ENCODE measurements around the gene GATB.

Gene GATB

DNA sequence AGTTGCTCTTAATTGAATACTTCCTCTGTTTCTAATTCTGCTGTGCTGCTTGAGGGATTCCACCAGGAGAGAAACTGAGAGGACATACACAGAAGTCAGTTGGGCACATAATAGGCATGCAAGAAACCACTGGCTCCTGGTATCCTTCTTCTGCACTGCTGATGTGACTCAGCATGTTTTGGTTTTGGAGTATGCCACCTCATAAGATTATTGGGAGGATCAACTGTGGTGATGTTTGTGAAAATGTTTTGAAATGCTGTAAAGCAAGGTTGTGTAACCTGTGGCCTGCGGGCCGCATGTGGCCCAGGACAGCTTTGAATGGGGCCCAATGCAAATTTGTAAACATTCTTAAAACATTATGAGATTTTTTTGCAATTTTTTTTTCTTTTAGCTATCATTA lies 119.6 kb downstream of the GATB start:
- DNase-seq = no peak

DNA sequence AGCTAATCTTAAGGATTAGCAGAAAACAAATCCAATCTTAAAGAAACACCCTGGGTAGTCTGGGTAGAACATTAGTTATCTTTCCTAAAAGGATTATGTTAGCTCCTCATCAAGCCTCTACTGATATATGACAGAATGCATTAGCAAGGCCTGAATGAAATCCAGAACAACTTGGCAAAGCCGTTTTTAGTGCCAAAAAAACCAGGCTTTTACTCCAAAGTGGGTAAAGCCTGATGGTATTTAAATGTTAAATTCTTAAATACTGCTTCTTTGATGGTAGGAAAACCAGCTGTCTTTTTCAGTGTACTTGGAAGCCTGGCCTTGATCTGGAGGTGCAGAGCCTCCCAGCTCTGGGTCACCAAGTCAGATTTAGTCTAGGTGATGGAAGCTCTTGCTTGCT lies 120.4 kb downstream of the GATB start:
- no peak for DNase-seq

DNA sequence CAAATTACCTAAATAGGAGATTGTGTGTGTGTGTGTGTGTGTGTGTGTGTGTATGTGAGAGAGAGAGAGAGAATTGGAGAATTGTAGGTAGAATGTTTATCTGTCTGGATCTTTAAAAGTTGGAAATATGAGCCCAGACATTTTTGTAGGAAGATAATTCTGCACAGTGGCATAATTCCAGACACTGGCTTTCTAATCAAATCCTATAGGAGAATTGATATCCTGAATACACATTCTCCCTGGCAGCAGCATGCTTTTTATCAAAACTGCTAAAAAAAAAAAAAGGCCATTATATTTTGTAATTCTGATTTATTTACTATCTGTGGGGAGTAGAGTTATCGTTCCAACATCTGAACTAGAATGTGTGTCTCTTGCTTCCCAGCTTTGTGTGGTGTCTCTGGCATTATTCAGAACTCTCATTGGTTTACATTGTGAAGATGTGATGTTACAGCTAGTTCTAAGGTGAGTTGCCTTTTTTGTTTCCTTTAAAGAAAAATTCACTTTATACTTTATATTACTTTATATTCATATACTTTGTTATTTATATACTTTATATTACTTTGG lies 122.4 kb downstream of the GATB start:
- no peak for DNase-seq

DNA sequence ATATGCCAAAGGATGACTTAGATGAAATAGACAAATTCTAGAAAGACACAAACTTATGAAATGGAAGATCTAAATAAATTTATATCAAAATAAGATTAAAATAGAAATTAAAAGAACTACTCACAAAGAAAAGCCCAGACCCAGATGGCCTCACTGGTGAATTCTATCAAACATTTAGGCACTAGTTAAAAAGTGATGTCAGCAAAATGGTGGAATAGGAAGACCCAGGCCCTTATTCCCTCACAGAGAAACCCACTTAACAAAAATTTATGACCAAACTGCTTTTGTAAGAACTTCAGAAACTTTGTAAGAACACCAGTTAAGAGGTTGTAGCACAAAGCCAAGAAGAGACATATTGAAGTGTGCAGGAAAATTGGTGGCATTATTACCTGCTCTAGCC lies 129.5 kb downstream of the GATB start:
- DNase-seq = no peak

DNA sequence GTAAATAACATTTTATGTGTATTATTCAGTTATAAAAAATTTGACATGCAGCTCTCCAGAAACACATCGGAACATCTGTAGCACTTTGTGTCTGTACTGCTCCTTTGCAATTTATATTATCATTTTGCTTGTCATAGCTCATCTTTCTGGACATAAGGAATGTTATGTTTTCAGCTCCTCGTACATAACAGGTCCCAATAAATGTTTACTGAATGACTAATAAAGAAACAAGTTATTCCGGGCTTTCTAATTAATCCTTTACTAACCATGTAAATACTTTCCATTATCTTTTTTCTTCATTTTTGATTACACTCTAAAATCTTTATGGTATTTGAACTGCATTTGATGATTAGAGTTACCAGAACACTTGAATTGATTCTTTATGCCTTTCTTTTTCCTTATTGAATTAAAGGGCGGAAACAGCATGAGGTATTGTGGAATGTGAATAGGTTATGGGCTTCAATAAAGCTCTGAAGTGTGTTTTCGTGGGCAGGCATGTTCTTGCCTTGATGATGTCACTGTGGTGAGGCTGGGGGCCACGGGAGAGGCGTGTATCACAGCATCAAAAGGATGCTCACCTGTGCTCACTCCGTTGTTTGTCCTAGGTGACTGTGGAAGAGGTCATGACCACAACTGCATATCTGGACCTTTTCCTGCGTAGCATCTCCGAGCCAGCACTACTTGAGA lies 131.6 kb downstream of the GATB start:
- no peak for DNase-seq

DNA sequence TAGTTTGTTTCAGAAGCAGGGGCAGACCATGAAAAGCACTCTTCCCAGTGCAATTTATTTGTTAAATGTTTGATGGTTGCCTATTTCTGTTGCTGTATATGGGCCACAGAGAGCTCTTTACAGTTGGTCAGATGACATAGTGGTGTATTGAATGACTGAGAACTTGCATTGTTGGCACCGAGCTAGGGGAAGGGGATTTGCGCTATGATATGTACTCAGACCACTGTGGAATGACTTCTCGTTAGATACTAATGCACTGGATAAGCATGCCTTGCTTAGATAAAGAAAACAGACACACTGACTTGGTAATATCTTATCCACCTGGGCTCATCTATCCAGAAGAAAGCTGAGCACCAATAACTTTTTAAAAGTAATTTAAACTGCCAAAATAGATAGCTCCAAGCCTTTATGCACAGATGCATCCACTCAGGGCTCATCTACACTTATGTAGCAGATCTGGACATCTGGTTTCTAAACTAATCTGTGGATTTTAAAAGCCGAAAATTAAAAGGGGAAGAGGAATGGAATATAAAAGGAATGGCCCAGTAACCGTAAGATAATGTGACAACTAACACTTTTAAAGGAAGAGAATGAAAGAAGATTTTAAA lies 132.7 kb downstream of the GATB start:
- no peak for DNase-seq

DNA sequence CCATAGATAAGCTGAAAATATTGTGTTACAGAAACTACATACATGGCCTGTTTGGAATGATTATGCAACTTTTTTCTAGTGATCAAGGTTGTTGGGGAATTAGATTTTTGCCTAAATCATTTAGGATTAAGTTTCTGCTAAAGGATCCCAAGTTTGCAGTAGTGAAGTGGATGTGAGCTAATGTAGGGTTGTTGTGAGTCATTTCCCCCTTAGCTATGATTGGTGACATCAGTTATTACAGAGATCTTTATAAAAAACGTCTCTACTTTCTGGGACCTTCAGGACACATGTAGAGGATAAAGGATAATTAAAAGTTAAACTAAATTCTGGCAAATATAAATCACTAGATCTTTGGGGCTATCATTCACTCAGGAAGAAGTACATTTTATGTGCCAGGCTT lies 133.3 kb downstream of the GATB start:
- DNase-seq = no peak

DNA sequence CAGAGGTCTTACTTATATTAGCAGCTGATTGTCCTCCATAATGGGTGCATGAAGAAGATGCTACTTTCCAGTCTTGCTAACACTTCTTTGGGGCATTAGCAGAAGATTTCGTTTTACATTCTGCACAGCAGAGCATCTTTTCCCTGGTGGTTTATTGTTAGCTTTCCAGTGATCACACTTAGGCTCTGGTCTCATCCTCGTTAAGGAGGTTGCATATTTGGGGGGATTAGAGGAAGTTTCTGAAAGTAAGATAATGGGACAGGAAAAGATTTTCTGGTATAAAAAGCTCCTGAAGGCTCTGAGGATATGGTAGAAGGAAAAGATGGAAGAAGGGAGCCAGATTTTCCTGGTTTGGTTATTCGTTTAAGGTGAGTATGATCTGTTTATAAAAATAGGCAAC lies 134.1 kb downstream of the GATB start:
- DNase-seq = no peak

DNA sequence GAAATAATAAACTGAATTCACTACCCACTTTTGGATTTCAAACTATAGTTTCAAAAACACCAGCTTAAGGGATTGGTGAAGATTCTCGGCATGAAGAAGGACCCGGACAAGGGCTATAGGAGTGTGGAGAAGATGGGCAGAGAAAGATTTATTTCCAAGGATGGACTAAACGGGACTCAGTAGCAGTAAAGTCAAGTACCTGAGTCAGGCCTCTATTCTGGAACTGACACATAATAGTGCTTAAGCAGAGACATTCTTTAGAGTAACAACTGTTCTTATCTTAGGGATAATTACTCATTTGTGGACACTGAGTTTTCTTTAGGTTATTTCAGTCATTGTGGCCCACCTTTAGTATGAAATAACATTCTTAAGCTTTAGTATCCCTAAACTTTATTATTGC lies 134.6 kb downstream of the GATB start:
- DNase-seq = no peak

DNA sequence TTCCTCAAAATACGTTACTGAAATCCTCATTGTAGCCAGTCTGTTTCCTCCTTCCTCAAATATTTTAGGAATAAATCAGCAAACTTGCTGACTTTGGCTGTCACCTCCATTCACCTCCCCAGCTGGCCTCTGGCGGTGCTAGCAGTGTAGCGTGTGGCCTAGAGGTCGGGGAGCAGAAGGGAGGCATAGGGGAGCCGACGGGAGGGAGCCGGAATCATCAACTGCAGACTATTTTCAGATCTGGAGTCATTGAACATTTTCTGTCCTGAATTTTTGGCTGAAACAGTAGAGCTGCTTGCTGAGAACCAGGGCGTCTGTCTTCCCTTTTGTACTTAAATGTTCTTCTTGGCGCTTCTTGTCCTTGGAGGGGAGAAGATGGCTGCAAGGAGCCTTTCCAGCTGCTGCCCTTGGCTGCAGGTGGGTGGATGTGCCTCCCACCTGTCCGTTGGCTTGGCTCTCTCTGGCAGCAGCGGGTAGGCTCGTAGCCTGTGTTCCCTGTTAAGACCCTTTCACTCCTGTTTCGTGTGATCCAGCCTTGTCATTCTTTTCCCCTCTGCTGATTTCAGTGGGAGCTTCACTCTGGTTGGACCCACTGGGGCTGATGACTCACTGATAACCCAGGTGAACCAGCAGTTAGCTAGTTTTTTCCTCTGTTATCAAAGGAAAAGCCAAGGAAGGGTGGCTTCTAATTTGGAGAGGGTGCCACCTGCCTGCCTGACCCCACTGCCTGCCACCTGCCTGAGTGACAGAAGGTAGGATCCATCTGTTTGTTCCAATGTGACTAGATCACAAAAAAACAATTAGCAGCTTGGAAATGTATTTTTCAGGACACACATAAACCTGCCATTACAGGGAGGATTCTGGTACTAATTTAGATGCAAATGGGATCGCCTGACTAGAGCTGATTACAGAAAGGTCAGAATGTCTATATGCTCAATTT lies 135.9 kb downstream of the GATB start:
- no peak for DNase-seq

Data from retina (tissue), 1 donor.